Gastroesophageal sphincter (tissue), 3 donors: ENCODE data around the gene PGLYRP4.

ENCODE experiments used
- CTCF ChIP-seq, 4 experiments: fragments of 200-600 bp in 2 of 4; fragments of 450-650 bp in 2 of 4; sonication (generic) in 1 of 4; IDR thresholded peaks; one replicate each; pipeline ENCODE4 v1.5.1; 2017 to 2019; ENCODE audit warnings: antibody characterized with exemption in 4 of 4, mild to moderate bottlenecking in 2 of 4, moderate library complexity in 2 of 4
- EP300 ChIP-seq: sonication (generic); formaldehyde crosslinking; IDR thresholded peaks from one replicate; pipeline ENCODE4 v1.6.1; 2017; ENCODE audit warnings: antibody characterized with exemption, mild to moderate bottlenecking
- POLR2A ChIP-seq, 2 donors: fragments of 450-650 bp; IDR thresholded peaks; one replicate each; pipeline ENCODE4 v1.6.1; 2017; ENCODE audit warnings: antibody characterized with exemption in 2 of 2, mild to moderate bottlenecking in 2 of 2, moderate library complexity in 1 of 2
- POLR2AphosphoS5 ChIP-seq: sonication (generic); formaldehyde crosslinking; IDR thresholded peaks from one replicate; pipeline ENCODE4 v1.6.1; 2017; ENCODE audit warnings: antibody characterized with exemption

- no peak for TF ChIP-seq CTCF (IDR thresholded peaks at IDR 0.05)
- no peak for TF ChIP-seq POLR2A (IDR thresholded peaks at IDR 0.05)
- no peak for TF ChIP-seq POLR2AphosphoS5
- no peak for TF ChIP-seq EP300
Measured at GRCh38 chr1:153336650-153337049, 12.0 kb downstream of the PGLYRP4 start.
